ENCODE measurements around the gene UBA1.

The UBA1 gene

GRCh38 chrX:47187106-47187677, 6.4 kb upstream of the UBA1 start:
- no peak for DNase-seq (ENCODE audit: low read depth)

GRCh38 chrX:47189906-47190305, 3.7 kb upstream of the UBA1 start:
- no peak for DNase-seq (ENCODE audit: low read depth)

GRCh38 chrX:47190445-47191269, 3.0 kb upstream of the UBA1 start:
- DNase-seq (ENCODE audit: low read depth): peak; percentile 63

- DNase-seq (ENCODE audit: low read depth): peak; percentile 21
Observed at GRCh38 chrX:47191331-47191730, 2.3 kb upstream of the UBA1 start.

- no peak for DNase-seq (ENCODE audit: low read depth)
Observed at GRCh38 chrX:47191806-47192401, 1.7 kb upstream of the UBA1 start.

- DNase-seq (ENCODE audit: low read depth): no peak
Observed at GRCh38 chrX:47194194-47194787, 662 bp downstream of the UBA1 start.

GRCh38 chrX:47196098-47196497, 2.5 kb downstream of the UBA1 start:
- no peak for DNase-seq (ENCODE audit: low read depth)

- DNase-seq (ENCODE audit: low read depth): no peak
Observed at GRCh38 chrX:47197526-47197925, 3.9 kb downstream of the UBA1 start.

GRCh38 chrX:47198026-47198686, 4.5 kb downstream of the UBA1 start:
- no peak for DNase-seq (ENCODE audit: low read depth)

GRCh38 chrX:47198687-47199080, 5.1 kb downstream of the UBA1 start:
- no peak for DNase-seq (ENCODE audit: low read depth)

GRCh38 chrX:47199286-47199685, 5.7 kb downstream of the UBA1 start:
- DNase-seq (ENCODE audit: low read depth): no peak

GRCh38 chrX:47200385-47201150, 6.9 kb downstream of the UBA1 start:
- DNase-seq (ENCODE audit: low read depth): no peak

GRCh38 chrX:47201345-47201944, 7.8 kb downstream of the UBA1 start:
- no peak for DNase-seq (ENCODE audit: low read depth)

GRCh38 chrX:47202316-47202715, 8.7 kb downstream of the UBA1 start:
- DNase-seq (ENCODE audit: low read depth): no peak

GRCh38 chrX:47202877-47203276, 9.2 kb downstream of the UBA1 start:
- no peak for DNase-seq (ENCODE audit: low read depth)

GRCh38 chrX:47204970-47205369, 11.3 kb downstream of the UBA1 start:
- DNase-seq (ENCODE audit: low read depth): no peak

- no peak for DNase-seq (ENCODE audit: low read depth)
Observed at GRCh38 chrX:47206316-47206715, 12.7 kb downstream of the UBA1 start.

GRCh38 chrX:47208108-47208507, 14.5 kb downstream of the UBA1 start:
- no peak for DNase-seq (ENCODE audit: low read depth)

- no peak for DNase-seq (ENCODE audit: low read depth)
Observed at GRCh38 chrX:47209508-47210238, 16.0 kb downstream of the UBA1 start.

- no peak for DNase-seq (ENCODE audit: low read depth)
Observed at GRCh38 chrX:47210661-47211425, 17.2 kb downstream of the UBA1 start.

Data from stimulated activated CD8-positive, alpha-beta memory T cell treated with anti-CD3 and anti-CD28 coated beads, Interleukin-7, amount 100 ng/mL, for 24 hours (primary cell).